CD4-positive, CD25-positive, alpha-beta regulatory T cell (primary cell): ENCODE measurements around the gene TMEM151B. TPM values are rescaled to one million over a fixed set of nuclear protein-coding genes. Genes with fewer than 3 reads are reported as not detected.
A peak's percentile ranks its signal among the peaks of the same experiment; 100 is the strongest.

Source experiments
- ATAC-seq, 2 donors: fragments of 150-1000 bp; cut with Tn5 transposase; one replicate each; pipeline ENCODE4 v1.10.0; 2021; ENCODE audit warnings: low read depth in 2 of 2, moderate number of reproducible peaks in 2 of 2, moderate library complexity in 1 of 2
- DNase-seq, 3 donors: peaks; one replicate each; pipeline versions ENCODE4 v3.0.0 to v3.0.0-alpha.2; 2012 to 2022; ENCODE audit warnings: mixed read lengths in 1 of 3
- H3K27ac ChIP-seq: one replicate; pipeline ENCODE4 v1.7.0; 2013; ENCODE audit warnings: mild to moderate bottlenecking, low read length; ENCODE audit not compliant: insufficient read depth, poor library complexity, severe bottlenecking
- H3K27me3 ChIP-seq: one replicate; pipeline ENCODE4 v1.7.0; 2013; ENCODE audit warnings: low read length; ENCODE audit not compliant: control insufficient read depth, insufficient read depth
- H3K36me3 ChIP-seq: one replicate; pipeline ENCODE4 v1.7.0; 2013; ENCODE audit warnings: mild to moderate bottlenecking, low read length, moderate library complexity; ENCODE audit not compliant: control insufficient read depth, insufficient read depth
- H3K4me1 ChIP-seq: 2 replicates; pipeline ENCODE4 v1.7.0; 2013; ENCODE audit warnings: mild to moderate bottlenecking, low read length; ENCODE audit not compliant: insufficient read depth, control insufficient read depth, poor library complexity, severe bottlenecking
- H3K4me3 ChIP-seq: one replicate; pipeline ENCODE4 v1.7.0; 2013; ENCODE audit warnings: low read depth, mild to moderate bottlenecking, low read length, moderate library complexity
- H3K9me3 ChIP-seq, 2 experiments: 1 replicate in 1 of 2; 2 replicates in 1 of 2; pipeline ENCODE4 v1.7.0; 2013; ENCODE audit warnings: low read length in 2 of 2, mild to moderate bottlenecking in 1 of 2, moderate library complexity in 1 of 2; ENCODE audit not compliant: control insufficient read depth in 2 of 2
- H3K27ac Mint-ChIP-seq, 3 donors: one replicate each; pipeline ENCODE4 v1.8.0; 2020 to 2022; ENCODE audit warnings: mild to moderate bottlenecking in 3 of 3, mixed read lengths in 3 of 3, moderate library complexity in 2 of 3
- H3K27me3 Mint-ChIP-seq: one replicate; pipeline ENCODE4 v1.8.0; 2022; ENCODE audit warnings: mild to moderate bottlenecking, mixed read lengths
- H3K36me3 Mint-ChIP-seq: one replicate; pipeline ENCODE4 v1.8.0; 2020; ENCODE audit warnings: mixed read lengths
- H3K4me1 Mint-ChIP-seq, 4 donors: one replicate each; pipeline ENCODE4 v1.8.0; 2020 to 2022; ENCODE audit warnings: mixed read lengths in 4 of 4, mild to moderate bottlenecking in 1 of 4
- H3K4me3 Mint-ChIP-seq, 4 donors: one replicate each; pipeline ENCODE4 v1.8.0; 2020 to 2022; ENCODE audit warnings: mild to moderate bottlenecking in 4 of 4, mixed read lengths in 4 of 4, moderate library complexity in 3 of 4
- H3K9me3 Mint-ChIP-seq, 7 donors: one replicate each; pipeline ENCODE4 v1.8.0; 2020 to 2022; ENCODE audit warnings: mixed read lengths in 7 of 7, mild to moderate bottlenecking in 3 of 7, moderate library complexity in 2 of 7
- polyA plus RNA-seq, 4 donors: library from polyadenylated mRNA; unstranded; fragments of 300-500 nt; fragmentation: Illumina TruSeq; gene quantifications; one replicate each; pipeline ENCODE4 v1.2.3, GENCODE V29; 2021
- total RNA-seq: library from RNA; stranded (reverse); gene quantifications from one replicate; pipeline ENCODE4 v1.2.3, GENCODE V29; 2022

TMEM151B gene
- total and polyA plus RNA-seq, 5 donors from 2014 or later: not detected

- H3K27me3 Mint-ChIP-seq: peaks cover 69% of the 10 kb centered on the region
- Histone ChIP-seq H3K27me3 (peaks cover 16% of the 10 kb centered on the region), H3K4me1 (no peaks in the 10 kb centered on the region), H3K9me3 (no peaks in the 10 kb centered on the region), H3K4me3 (no peak overlapping the region), H3K27ac (no peak overlapping the region), H3K36me3 (no peaks in the 10 kb centered on the region)
- ATAC-seq: no peak
- no peak overlapping the region for H3K4me3 Mint-ChIP-seq
- H3K27ac Mint-ChIP-seq: peak overlapping the region in 2 of 3 donors; percentile 27 to 37
- no peak for DNase-seq
- peaks cover 0 to 3% (median 0%) of the 10 kb centered on the region in 7 donors for H3K9me3 Mint-ChIP-seq
- peaks cover 6% of the 10 kb centered on the region for H3K36me3 Mint-ChIP-seq
- no peaks in the 10 kb centered on the region for H3K4me1 Mint-ChIP-seq
Observed at GRCh38 chr6:44289726-44290260, 19.5 kb downstream of the TMEM151B start.

GRCh38 chr6:44291841-44292240 lies 21.6 kb downstream of the TMEM151B start:
- Mint-ChIP-seq H3K4me3 (no peak overlapping the region), H3K36me3 (peaks cover 2% of the 10 kb centered on the region), H3K4me1 (peaks cover 0 to 5% (median 0%) of the 10 kb centered on the region in 4 donors), H3K27ac (no peak overlapping the region), H3K27me3 (peaks cover 76% of the 10 kb centered on the region), H3K9me3 (peaks cover 0 to 4% (median 0%) of the 10 kb centered on the region in 7 donors)
- no peak for DNase-seq
- Histone ChIP-seq H3K4me3 (no peak overlapping the region), H3K9me3 (no peaks in the 10 kb centered on the region), H3K27me3 (peaks cover 34% of the 10 kb centered on the region), H3K4me1 (peaks cover 3% of the 10 kb centered on the region), H3K27ac (no peak overlapping the region), H3K36me3 (no peaks in the 10 kb centered on the region)
- ATAC-seq: no peak

GRCh38 chr6:44292661-44293365 lies 22.6 kb downstream of the TMEM151B start:
- peaks cover 69% of the 10 kb centered on the region for H3K27me3 Mint-ChIP-seq
- Histone ChIP-seq H3K27ac (no peak overlapping the region), H3K27me3 (peaks cover 34% of the 10 kb centered on the region), H3K9me3 (no peaks in the 10 kb centered on the region), H3K4me3 (no peak overlapping the region), H3K36me3 (no peaks in the 10 kb centered on the region), H3K4me1 (peaks cover 12% of the 10 kb centered on the region)
- no peak for ATAC-seq
- peaks cover 0 to 2% (median 0%) of the 10 kb centered on the region in 7 donors for H3K9me3 Mint-ChIP-seq
- DNase-seq: no peak
- no peaks in the 10 kb centered on the region for H3K36me3 Mint-ChIP-seq
- H3K27ac Mint-ChIP-seq: no peak overlapping the region
- H3K4me3 Mint-ChIP-seq: no peak overlapping the region
- peaks cover 0 to 11% (median 0%) of the 10 kb centered on the region in 4 donors for H3K4me1 Mint-ChIP-seq

- Mint-ChIP-seq H3K36me3 (peaks cover 1% of the 10 kb centered on the region), H3K4me1 (peaks cover 0 to 17% (median 0%) of the 10 kb centered on the region in 4 donors), H3K27me3 (peaks cover 70% of the 10 kb centered on the region), H3K4me3 (no peak overlapping the region), H3K9me3 (peaks cover 0 to 2% (median 0%) of the 10 kb centered on the region in 7 donors), H3K27ac (peak overlapping the region in 1 of 3 donors; percentile 56)
- no peak overlapping the region for H3K4me3 ChIP-seq
- no peaks in the 10 kb centered on the region for H3K36me3 ChIP-seq
- peaks cover 16% of the 10 kb centered on the region for H3K4me1 ChIP-seq
- no peak for DNase-seq
- no peaks in the 10 kb centered on the region for H3K9me3 ChIP-seq
- no peak for ATAC-seq
- no peak overlapping the region for H3K27ac ChIP-seq
- peaks cover 29% of the 10 kb centered on the region for H3K27me3 ChIP-seq
Observed at GRCh38 chr6:44294832-44295791, 24.9 kb downstream of the TMEM151B start.

- Histone ChIP-seq H3K36me3 (peaks cover 16% of the 10 kb centered on the region), H3K27me3 (peaks cover 21% of the 10 kb centered on the region), H3K27ac (no peak overlapping the region), H3K4me1 (peaks cover 16% of the 10 kb centered on the region), H3K9me3 (no peaks in the 10 kb centered on the region), H3K4me3 (no peak overlapping the region)
- DNase-seq (peak in 2 of 3 donors; percentile 44 to 49), ATAC-seq (peak; percentile 64 to 66)
- H3K27me3 Mint-ChIP-seq: peaks cover 59% of the 10 kb centered on the region
- H3K4me1 Mint-ChIP-seq: peaks cover 0 to 17% (median 0%) of the 10 kb centered on the region in 4 donors
- no peak overlapping the region for H3K27ac Mint-ChIP-seq
- H3K36me3 Mint-ChIP-seq: peaks cover 18% of the 10 kb centered on the region
- peaks cover 0 to 2% (median 0%) of the 10 kb centered on the region in 7 donors for H3K9me3 Mint-ChIP-seq
- H3K4me3 Mint-ChIP-seq: peak overlapping the region in 3 of 4 donors; percentile 36 to 74 (median 53)
Observed at GRCh38 chr6:44297063-44298038, 27.1 kb downstream of the TMEM151B start.

- Mint-ChIP-seq H3K27me3 (peaks cover 52% of the 10 kb centered on the region), H3K4me3 (peak overlapping the region in 2 of 4 donors; percentile 28 to 53), H3K27ac (no peak overlapping the region), H3K4me1 (peaks cover 0 to 17% (median 0%) of the 10 kb centered on the region in 4 donors), H3K36me3 (peaks cover 18% of the 10 kb centered on the region), H3K9me3 (peaks cover 0 to 2% (median 0%) of the 10 kb centered on the region in 7 donors)
- DNase-seq (no peak), ATAC-seq (no peak)
- Histone ChIP-seq H3K27ac (no peak overlapping the region), H3K36me3 (peaks cover 23% of the 10 kb centered on the region), H3K4me3 (no peak overlapping the region), H3K27me3 (peaks cover 17% of the 10 kb centered on the region), H3K4me1 (peaks cover 16% of the 10 kb centered on the region), H3K9me3 (no peaks in the 10 kb centered on the region)
Observed at GRCh38 chr6:44298055-44298803, 28.0 kb downstream of the TMEM151B start.
